ENCODE data around the gene MRPS27.
A peak's percentile ranks its signal among the peaks of the same experiment; 100 is the strongest.

The MRPS27 gene

DNA sequence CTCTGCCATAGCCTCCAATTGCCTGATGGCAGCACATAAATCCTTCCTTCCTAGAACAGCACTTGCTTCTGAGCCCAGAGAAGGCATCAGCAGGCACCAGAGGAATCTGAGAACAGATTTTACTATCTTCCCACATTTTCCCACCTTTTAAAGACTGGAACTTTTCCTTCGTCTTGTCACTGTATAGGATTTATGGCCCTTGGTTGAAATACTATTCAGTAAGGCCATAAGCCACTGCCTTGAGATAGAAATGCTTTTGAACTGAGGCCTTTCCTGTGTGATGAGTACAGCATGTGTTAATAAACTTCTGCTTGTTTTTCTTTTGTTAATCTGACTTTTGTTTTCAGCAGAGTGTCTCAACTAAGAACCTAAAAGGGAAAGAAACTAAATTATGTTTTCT lies 84.3 kb downstream of the MRPS27 start:
- H3K4me3 ChIP-seq (ENCODE audit: low read depth, low read length) = no peak overlapping the region
- TF ChIP-seq POLR2A (IDR thresholded peaks at IDR 0.05; ENCODE audit: extremely low read depth, insufficient read length) (no peak), MYC (IDR thresholded peaks at IDR 0.05; ENCODE audit: low read depth, low read length) (no peak)
- TF ChIP-seq, protein P1, sequence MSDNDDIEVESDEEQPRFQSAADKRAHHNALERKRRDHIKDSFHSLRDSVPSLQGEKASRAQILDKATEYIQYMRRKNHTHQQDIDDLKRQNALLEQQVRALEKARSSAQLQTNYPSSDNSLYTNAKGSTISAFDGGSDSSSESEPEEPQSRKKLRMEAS (IDR thresholded peaks at IDR 0.05; ENCODE audit: low read depth, low read length) = no peak
- TF ChIP-seq, protein P2, sequence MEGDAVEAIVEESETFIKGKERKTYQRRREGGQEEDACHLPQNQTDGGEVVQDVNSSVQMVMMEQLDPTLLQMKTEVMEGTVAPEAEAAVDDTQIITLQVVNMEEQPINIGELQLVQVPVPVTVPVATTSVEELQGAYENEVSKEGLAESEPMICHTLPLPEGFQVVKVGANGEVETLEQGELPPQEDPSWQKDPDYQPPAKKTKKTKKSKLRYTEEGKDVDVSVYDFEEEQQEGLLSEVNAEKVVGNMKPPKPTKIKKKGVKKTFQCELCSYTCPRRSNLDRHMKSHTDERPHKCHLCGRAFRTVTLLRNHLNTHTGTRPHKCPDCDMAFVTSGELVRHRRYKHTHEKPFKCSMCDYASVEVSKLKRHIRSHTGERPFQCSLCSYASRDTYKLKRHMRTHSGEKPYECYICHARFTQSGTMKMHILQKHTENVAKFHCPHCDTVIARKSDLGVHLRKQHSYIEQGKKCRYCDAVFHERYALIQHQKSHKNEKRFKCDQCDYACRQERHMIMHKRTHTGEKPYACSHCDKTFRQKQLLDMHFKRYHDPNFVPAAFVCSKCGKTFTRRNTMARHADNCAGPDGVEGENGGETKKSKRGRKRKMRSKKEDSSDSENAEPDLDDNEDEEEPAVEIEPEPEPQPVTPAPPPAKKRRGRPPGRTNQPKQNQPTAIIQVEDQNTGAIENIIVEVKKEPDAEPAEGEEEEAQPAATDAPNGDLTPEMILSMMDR (IDR thresholded peaks at IDR 0.05; ENCODE audit: low read depth, low read length) = no peak
- no peak for DNase-seq (ENCODE audit: low read depth)

DNA sequence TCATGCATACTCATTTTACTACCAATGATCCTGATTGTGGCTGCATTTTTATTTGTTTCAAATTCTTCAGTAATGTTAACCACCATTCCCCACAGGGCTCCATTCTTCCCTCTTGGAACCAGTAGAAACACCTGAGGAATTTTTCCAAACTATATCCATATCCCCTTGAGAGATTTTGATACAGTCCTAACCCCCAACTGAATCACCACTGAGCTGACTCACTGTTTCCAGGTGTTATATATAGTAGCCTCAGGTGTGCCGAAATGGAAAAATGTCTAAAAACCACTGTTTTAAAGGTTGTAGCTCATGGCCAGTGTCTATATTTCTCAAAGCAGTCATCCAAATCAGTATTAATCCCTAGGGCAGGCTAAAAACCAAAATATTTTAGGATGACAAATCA lies 85.2 kb downstream of the MRPS27 start:
- TF ChIP-seq MYC (IDR thresholded peaks at IDR 0.05; ENCODE audit: low read depth, low read length) = no peak
- TF ChIP-seq, protein P1 (IDR thresholded peaks at IDR 0.05; ENCODE audit: low read depth, low read length) = no peak
- TF ChIP-seq, protein P2 (IDR thresholded peaks at IDR 0.05; ENCODE audit: low read depth, low read length) = no peak
- peak overlapping the region; percentile 5 for H3K4me3 ChIP-seq (ENCODE audit: low read depth, low read length)
- DNase-seq (ENCODE audit: low read depth) = no peak

DNA sequence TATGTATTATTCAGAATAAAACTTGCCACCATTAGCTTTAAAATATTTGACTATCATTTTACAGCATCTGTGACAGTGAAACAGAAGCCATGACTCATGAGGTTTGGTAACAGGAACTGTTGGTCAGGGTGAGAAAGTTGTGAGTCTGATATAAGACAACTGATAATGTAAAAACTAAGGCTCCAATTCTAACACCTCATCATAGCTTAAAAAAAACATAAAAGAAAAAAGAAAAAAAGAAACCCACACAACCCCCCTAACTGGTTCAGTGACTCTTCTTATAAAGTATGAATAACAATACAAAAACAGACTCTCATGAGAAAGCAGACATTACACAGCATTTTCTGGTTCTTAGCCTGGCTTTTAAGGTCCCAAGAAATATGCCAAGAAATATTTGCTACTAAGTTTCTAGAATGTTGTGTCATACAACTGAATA lies 85.8 kb downstream of the MRPS27 start:
- no peak overlapping the region for H3K4me3 ChIP-seq (ENCODE audit: low read depth, low read length)
- peak; percentile 89 for DNase-seq (ENCODE audit: low read depth)
- TF ChIP-seq, protein P1 (IDR thresholded peaks at IDR 0.05; ENCODE audit: low read depth, low read length) = no peak
- no peak for TF ChIP-seq POLR2A (IDR thresholded peaks at IDR 0.05; ENCODE audit: extremely low read depth, insufficient read length)
- TF ChIP-seq, protein P2 (IDR thresholded peaks at IDR 0.05; ENCODE audit: low read depth, low read length) = no peak
- no peak for TF ChIP-seq MYC (IDR thresholded peaks at IDR 0.05; ENCODE audit: low read depth, low read length)

DNA sequence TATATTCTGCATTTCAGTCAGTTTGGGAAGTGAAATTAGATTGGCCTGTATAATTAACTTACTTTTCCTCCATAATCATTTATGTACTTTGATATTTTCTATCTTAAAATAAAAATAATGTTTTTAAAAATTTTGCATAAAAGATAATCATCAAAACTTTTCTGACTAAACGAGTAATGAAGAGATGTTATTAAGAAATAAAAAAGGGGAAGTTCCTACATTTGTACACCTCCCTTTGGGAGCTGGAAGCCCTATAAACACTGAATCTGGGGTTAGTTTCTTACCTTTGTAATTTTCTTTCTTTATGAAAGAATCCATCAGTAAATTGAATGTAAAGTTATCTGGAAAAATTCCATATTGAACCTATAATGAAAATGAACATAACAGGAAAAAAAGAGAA lies 86.2 kb downstream of the MRPS27 start:
- peak; percentile 62 for DNase-seq (ENCODE audit: low read depth)
- no peak overlapping the region for H3K4me3 ChIP-seq (ENCODE audit: low read depth, low read length)
- TF ChIP-seq, protein P1 (IDR thresholded peaks at IDR 0.05; ENCODE audit: low read depth, low read length) = no peak
- TF ChIP-seq POLR2A (IDR thresholded peaks at IDR 0.05; ENCODE audit: extremely low read depth, insufficient read length) (no peak), MYC (IDR thresholded peaks at IDR 0.05; ENCODE audit: low read depth, low read length) (no peak)
- TF ChIP-seq, protein P2 (IDR thresholded peaks at IDR 0.05; ENCODE audit: low read depth, low read length) = no peak

DNA sequence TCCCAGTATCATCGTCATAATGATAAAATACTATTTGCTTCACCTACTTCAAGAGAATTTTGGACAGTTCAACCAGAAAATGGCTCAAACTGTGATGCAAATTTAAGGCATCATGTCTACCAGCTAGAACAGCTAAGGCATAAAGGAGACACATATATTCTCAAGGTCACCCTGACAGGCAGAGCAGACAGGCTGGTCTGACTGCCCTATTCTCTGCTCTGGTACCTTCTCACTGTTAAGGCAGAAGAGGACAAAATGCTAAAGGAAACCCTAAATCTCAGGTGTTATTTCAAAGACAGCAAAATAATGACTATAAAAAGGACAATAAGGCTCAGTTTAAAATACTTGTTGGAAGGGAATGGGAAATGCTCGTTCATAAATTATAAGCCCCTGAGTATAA lies 87.2 kb downstream of the MRPS27 start:
- TF ChIP-seq POLR2A (IDR thresholded peaks at IDR 0.05; ENCODE audit: extremely low read depth, insufficient read length) (no peak), MYC (IDR thresholded peaks at IDR 0.05; ENCODE audit: low read depth, low read length) (no peak)
- TF ChIP-seq, protein P1 (IDR thresholded peaks at IDR 0.05; ENCODE audit: low read depth, low read length) = no peak
- TF ChIP-seq, protein P2 (IDR thresholded peaks at IDR 0.05; ENCODE audit: low read depth, low read length) = no peak
- peak overlapping the region; percentile 14 for H3K4me3 ChIP-seq (ENCODE audit: low read depth, low read length)
- peak; percentile 40 for DNase-seq (ENCODE audit: low read depth)
